Measurements from ENCODE around the gene MAST4. TPM values are rescaled to one million over a fixed set of nuclear protein-coding genes. Genes with fewer than 3 reads are reported as not detected.

MAST4 gene
- total and polyA plus RNA-seq, 2 of the 8 experiments (the other 6 are each of a cell fraction or from before 2014, with no cell fraction given) = 1.5 to 2.6 TPM

GRCh38 chr5:66743344-66743743, 147.2 kb downstream of the MAST4 start:
- no peaks in the 10 kb centered on the region for H4K20me1 ChIP-seq (replicated peaks in 1 of 2; ENCODE audit: control insufficient read depth in 1 of 2, insufficient read depth in 2 of 2, low read length in 2 of 2)
- no peak overlapping the region for H2AFZ ChIP-seq (ENCODE audit: low read length)
- no peak for TF ChIP-seq RAD21 (IDR thresholded peaks at IDR 0.05 in 1 of 2, conservative IDR thresholded peaks at IDR 0.05 in 1 of 2; ENCODE audit: low read depth in 2 of 2, low read length in 2 of 2)
- TF ChIP-seq SP2 (IDR thresholded peaks at IDR 0.05; ENCODE audit: low read length) = no peak
- TF ChIP-seq CTCF (IDR thresholded peaks at IDR 0.05; ENCODE audit: control extremely low read depth in 1 of 3, insufficient read depth in 1 of 3, low read depth in 1 of 3, low read length in 3 of 3) = no peak
- TF ChIP-seq PHF8 (conservative IDR thresholded peaks at IDR 0.05; ENCODE audit: low read depth, low read length) = no peak
- TF ChIP-seq EP300 (IDR thresholded peaks at IDR 0.05; ENCODE audit: borderline replicate concordance in 1 of 2, low read depth in 2 of 2, low read length in 2 of 2) = no peak
- TF ChIP-seq SP4 (IDR thresholded peaks at IDR 0.05; ENCODE audit: low read length) = no peak
- TF ChIP-seq CBX8 (IDR thresholded peaks at IDR 0.05; ENCODE audit: borderline replicate concordance, low read depth, low read length) = no peak
- no peaks in the 10 kb centered on the region for H3K9me3 ChIP-seq (ENCODE audit: insufficient read depth in 2 of 2, low read depth in 1 of 2, low read length in 1 of 2)
- H4K91ac ChIP-seq (replicated peaks; ENCODE audit: insufficient read length, low read length) = no peak overlapping the region
- H3K4me1 ChIP-seq (replicated peaks in 1 of 4; ENCODE audit: control insufficient read depth in 3 of 4, insufficient read depth in 4 of 4, low read length in 3 of 4) = no peaks in the 10 kb centered on the region
- no peak overlapping the region for H4K8ac ChIP-seq (ENCODE audit: extremely low read depth, insufficient read depth, low read length)
- H2AK5ac ChIP-seq (ENCODE audit: low read depth, low read length) = no peak overlapping the region
- no peaks in the 10 kb centered on the region for H3K79me1 ChIP-seq (ENCODE audit: low read depth, low read length)
- no peak overlapping the region for H3K9ac ChIP-seq (replicated peaks in 1 of 4; ENCODE audit: extremely low read depth in 1 of 4, low read depth in 3 of 4, low read length in 3 of 4)
- POLR2A ChIA-PET (ENCODE audit: partially characterized antibody) = no interaction called here
- no peak overlapping the region; the same call in 1 of the 2 replicates for H2BK12ac ChIP-seq (ENCODE audit: low read depth, low read length)
- H2BK20ac ChIP-seq (ENCODE audit: low read length) = no peak overlapping the region
- no peak overlapping the region for H2BK120ac ChIP-seq (replicated peaks; ENCODE audit: low read depth, low read length)
- H3K27ac ChIP-seq (ENCODE audit: low read depth, low read length) = no peak overlapping the region
- CTCF ChIA-PET (ENCODE audit: partially characterized antibody) = interaction anchor here (0.8 to 4.6 kb wide), 13 partner anchors 9 to 437 kb away, joined by 3 to 40 read pairs (median 5); no protein-coding TSS in a partner anchor
- no peaks in the 10 kb centered on the region for H3K27me3 ChIP-seq (replicated peaks in 1 of 4; ENCODE audit: control insufficient read depth in 3 of 4, extremely low read depth in 1 of 4, insufficient read depth in 3 of 4, low read length in 3 of 4)
- no peak overlapping the region for H3K18ac ChIP-seq (ENCODE audit: extremely low read depth, low read length)
- FAIRE-seq (no peak), DNase-seq (ENCODE audit: low read depth in 1 of 2, low spot score in 2 of 2) (no peak)
- H3K36me3 ChIP-seq (ENCODE audit: control insufficient read depth in 2 of 4, insufficient read depth in 4 of 4, low read length in 3 of 4) = no peaks in the 10 kb centered on the region
- H3K56ac ChIP-seq (replicated peaks; ENCODE audit: insufficient read length, low read depth, low read length) = no peak overlapping the region
- H3K4ac ChIP-seq (replicated peaks; ENCODE audit: insufficient read length, low read depth, low read length) = no peak overlapping the region
- 94% methylated on average over 6 of the region's 6 CpGs; no CpG with 5 or more reads in 1 of the 2 experiments for WGBS, 2 experiments (ENCODE audit: extremely low coverage in 1 of 2, insufficient coverage in 1 of 2, insufficient read length in 1 of 2, insufficient replicate concordance in 2 of 2, low coverage in 1 of 2, low lambda C conversion rate in 2 of 2, missing lambda C conversion rate in 1 of 2)
- no peak overlapping the region for H2BK15ac ChIP-seq (ENCODE audit: low read length)
- H3K79me2 ChIP-seq (ENCODE audit: control insufficient read depth in 1 of 2, insufficient read depth in 2 of 2, low read length in 2 of 2) = no peaks in the 10 kb centered on the region
- no peak overlapping the region for H3K23ac ChIP-seq (ENCODE audit: insufficient read length)
- no peaks in the 10 kb centered on the region for H3K23me2 ChIP-seq (ENCODE audit: low read depth, low read length)
- no peak overlapping the region for H4K5ac ChIP-seq (ENCODE audit: insufficient read length, low read depth, low read length)
- no peak overlapping the region for H3K14ac ChIP-seq (ENCODE audit: insufficient read length)
- no peak overlapping the region for H3K4me3 ChIP-seq (ENCODE audit: extremely low read depth in 1 of 4, insufficient read depth in 2 of 4, low read depth in 3 of 4, low read length in 4 of 4)
- no peak overlapping the region for H2BK5ac ChIP-seq (ENCODE audit: low read depth, low read length)
- no peak overlapping the region for H3K4me2 ChIP-seq (ENCODE audit: insufficient read depth in 1 of 2, low read depth in 2 of 2, low read length in 2 of 2)

Data from H1 (cell line).